Thymus (tissue), 11 donors: Measurements from ENCODE around the gene NFU1. TPM values are rescaled to one million over a fixed set of nuclear protein-coding genes. Genes with fewer than 3 reads are reported as not detected.
"Not testable (repeated sequence)": the region's sequence is repeated elsewhere in the genome, so short reads cannot be mapped to it uniquely, and the experiment has no call there.

Experiments used
- DNase-seq, 9 donors: peaks; one replicate each; pipeline ENCODE4 v3.0.0-alpha.2; 2013; ENCODE audit warnings: low spot score in 9 of 9, low read depth in 6 of 9, missing footprints in 1 of 9
- H3K27ac ChIP-seq, 2 donors: one replicate each; pipeline ENCODE4 v1.5.1; 2013; ENCODE audit warnings: control low read depth in 1 of 2, low read depth in 1 of 2, low read length in 1 of 2, mild to moderate bottlenecking in 1 of 2, moderate library complexity in 1 of 2
- H3K27me3 ChIP-seq, 2 donors: one replicate each; pipeline ENCODE4 v1.5.1; 2013; ENCODE audit warnings: low read length in 1 of 2; ENCODE audit not compliant: control insufficient read depth in 2 of 2, insufficient read depth in 1 of 2
- H3K36me3 ChIP-seq, 2 donors: one replicate each; pipeline ENCODE4 v1.5.1; 2013; ENCODE audit warnings: low read length in 1 of 2, mild to moderate bottlenecking in 1 of 2, moderate library complexity in 1 of 2; ENCODE audit not compliant: control insufficient read depth in 2 of 2, insufficient read depth in 2 of 2
- H3K4me1 ChIP-seq, 2 donors: one replicate each; pipeline ENCODE4 v1.5.1; 2013; ENCODE audit warnings: low read length in 2 of 2; ENCODE audit not compliant: control insufficient read depth in 2 of 2, insufficient read depth in 2 of 2
- H3K4me3 ChIP-seq, 2 donors: one replicate each; pipeline ENCODE4 v1.5.1; 2013; ENCODE audit warnings: low read length in 2 of 2, control low read depth in 1 of 2, mild to moderate bottlenecking in 1 of 2
- H3K9me3 ChIP-seq, 2 donors: one replicate each; pipeline ENCODE4 v1.5.1; 2013; ENCODE audit warnings: low read length in 1 of 2, mild to moderate bottlenecking in 1 of 2; ENCODE audit not compliant: control insufficient read depth in 2 of 2, insufficient read depth in 1 of 2
- WGBS: extraction: QIAGEN DNeasy Blood & Tissue Kit; methylation state at CpG from one replicate; pipeline ENCODE4 v1.1.7; 2013; 5-methylcytosine and 5-hydroxymethylcytosine counted together
- polyA plus RNA-seq: library from polyadenylated mRNA; stranded (reverse); fragments of 200-250 nt; gene quantifications from one replicate; pipeline ENCODE4 v1.2.3, GENCODE V29; 2013
- total RNA-seq: library from RNA; stranded (reverse); fragments of 120-200 nt; gene quantifications from one replicate; pipeline ENCODE4 v1.2.4, GENCODE V29; 2013
- donor health status: healthy.

Gene NFU1
- total and polyA plus RNA-seq, 2 donors: 42.8 to 77.2 TPM

DNA sequence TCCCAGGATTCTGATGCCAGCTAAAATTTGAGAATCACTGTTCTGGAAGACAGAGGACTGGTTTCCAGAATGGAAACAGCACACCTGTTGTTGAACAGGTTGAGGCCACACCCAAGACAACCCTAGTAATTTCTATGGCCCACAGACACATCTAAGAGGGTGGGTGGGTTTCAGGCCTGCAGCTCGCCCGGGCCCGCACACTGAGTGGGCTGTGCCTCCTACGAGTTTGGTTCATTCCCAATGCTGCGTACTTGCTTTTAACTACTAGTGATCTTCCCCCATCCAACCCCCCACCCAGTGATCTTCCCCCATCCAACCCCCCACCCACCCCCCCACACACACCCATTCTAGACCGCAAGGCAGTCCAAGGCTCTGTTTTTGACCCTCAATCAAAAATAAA is 1.3 kb upstream of the NFU1 start:
- Histone ChIP-seq H3K27ac (no peak overlapping the region), H3K27me3 (no peaks in the 10 kb centered on the region), H3K4me1 (peaks cover 4 to 9% of the 10 kb centered on the region in 2 donors), H3K36me3 (no peaks in the 10 kb centered on the region), H3K9me3 (no peaks in the 10 kb centered on the region), H3K4me3 (no peak overlapping the region)
- no peak for DNase-seq
- WGBS: 98% methylated on average over 6 of the region's 6 CpGs

DNA sequence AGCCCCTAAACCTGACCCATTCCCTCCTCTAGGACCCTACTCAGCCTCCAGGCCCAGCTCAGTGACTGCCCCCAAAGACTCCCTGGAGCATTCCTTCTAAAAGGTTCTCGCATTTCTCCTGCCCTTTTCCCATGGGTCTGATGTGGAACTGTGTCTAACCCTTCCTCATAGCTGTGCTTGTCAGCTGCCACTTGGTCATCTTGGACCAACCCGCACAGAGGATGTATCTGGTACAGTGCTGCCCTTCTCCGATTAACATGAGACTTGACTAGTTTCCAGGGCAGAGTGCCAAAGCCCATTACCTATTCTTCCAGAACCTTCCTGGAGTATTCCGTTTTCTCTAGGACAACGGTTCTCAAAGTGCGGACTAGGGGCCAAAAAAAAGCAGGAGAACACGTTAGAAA is 518 bp upstream of the NFU1 start:
- H3K4me1 ChIP-seq: peaks cover 4 to 9% of the 10 kb centered on the region in 2 donors
- H3K36me3 ChIP-seq: no peaks in the 10 kb centered on the region
- H3K27me3 ChIP-seq: no peaks in the 10 kb centered on the region
- peak overlapping the region; percentile 65 to 73 for H3K4me3 ChIP-seq
- peak overlapping the region; percentile 88 to 93 for H3K27ac ChIP-seq
- DNase-seq: no peak
- 90% methylated on average over 7 of the region's 7 CpGs for WGBS
- H3K9me3 ChIP-seq: no peaks in the 10 kb centered on the region

DNA sequence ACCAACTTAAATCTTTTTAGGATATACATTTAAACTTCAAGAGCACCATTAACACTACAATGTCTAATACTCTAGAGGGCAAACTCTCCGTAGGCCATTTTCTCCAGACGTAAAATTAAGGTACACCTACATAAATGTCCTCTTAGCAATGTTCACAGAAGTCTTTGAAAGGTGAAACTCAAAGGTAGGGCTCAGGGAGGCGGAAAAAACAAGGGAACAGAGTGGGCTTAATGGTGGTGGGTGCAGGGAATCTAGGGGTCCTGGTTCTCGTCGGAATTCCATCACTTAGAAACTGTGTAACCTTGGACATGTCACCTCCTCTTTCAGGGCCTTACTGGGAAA is 668 bp downstream of the NFU1 start:
- no peaks in the 10 kb centered on the region for H3K36me3 ChIP-seq
- no peaks in the 10 kb centered on the region for H3K9me3 ChIP-seq
- peak overlapping the region; percentile 65 to 73 for H3K4me3 ChIP-seq
- no peaks in the 10 kb centered on the region for H3K27me3 ChIP-seq
- DNase-seq: no peak
- H3K27ac ChIP-seq: peak overlapping the region; percentile 88 to 93
- H3K4me1 ChIP-seq: peaks cover 4 to 9% of the 10 kb centered on the region in 2 donors
- 9% methylated on average over 5 of the region's 5 CpGs for WGBS

DNA sequence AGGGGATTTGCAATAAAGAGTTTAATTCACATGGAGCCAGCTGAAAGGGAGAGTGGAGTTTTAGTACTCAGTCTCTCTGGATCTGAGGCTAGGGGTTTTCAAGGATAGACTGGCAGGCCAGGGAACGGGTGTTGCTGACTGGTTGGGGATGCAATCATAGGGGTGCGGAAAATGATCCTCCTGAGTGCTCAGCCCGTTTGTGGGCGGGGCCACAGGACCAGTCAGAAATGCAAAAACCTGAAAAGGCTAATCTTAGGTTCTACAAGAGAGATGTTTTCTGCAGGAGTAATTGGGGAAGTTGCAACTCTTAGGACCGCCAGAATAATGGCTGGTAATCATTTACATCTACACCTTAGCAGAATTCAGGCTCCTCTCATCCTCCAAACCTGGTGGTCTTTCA is 2.5 kb downstream of the NFU1 start:
- Histone ChIP-seq H3K27me3 (no peaks in the 10 kb centered on the region), H3K36me3 (peaks cover 0 to 6% of the 10 kb centered on the region in 2 donors), H3K9me3 (no peaks in the 10 kb centered on the region), H3K4me3 (no peak overlapping the region), H3K27ac (no peak overlapping the region), H3K4me1 (peaks cover 4 to 9% of the 10 kb centered on the region in 2 donors)
- WGBS: 86% methylated on average over 5 of the region's 5 CpGs
- DNase-seq: no peak

DNA sequence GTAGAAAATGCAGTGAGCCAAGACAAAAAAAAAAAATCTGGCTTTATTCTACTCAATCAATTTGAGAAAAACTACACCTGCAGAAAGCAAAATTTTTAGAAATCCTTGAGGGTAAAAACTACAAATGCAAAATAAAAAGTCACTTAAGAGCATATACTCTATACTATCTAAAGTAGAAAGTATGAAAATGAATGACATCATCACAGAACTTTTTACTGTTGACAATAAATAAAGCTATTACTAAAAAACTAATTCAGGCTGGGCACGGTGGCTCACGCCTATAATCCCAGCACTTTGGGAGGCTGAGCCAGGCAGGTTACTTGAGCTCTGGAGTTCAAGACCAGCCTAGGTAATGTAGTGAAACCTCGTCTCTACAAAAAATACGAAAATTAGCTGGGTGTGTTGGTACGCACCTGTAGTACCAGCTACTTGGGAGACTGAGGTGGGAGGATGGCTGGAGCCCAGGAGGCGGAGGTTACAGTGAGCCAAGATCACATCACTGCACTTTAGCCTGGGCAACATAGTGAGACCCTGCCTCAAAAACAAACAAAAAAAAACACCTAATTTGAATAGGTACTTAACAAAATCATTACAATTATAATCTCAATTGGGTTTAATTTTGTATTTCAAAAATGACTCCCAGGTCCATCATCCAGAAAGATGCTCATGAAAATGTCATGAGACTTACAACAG is 7.6 kb downstream of the NFU1 start:
- no peaks in the 10 kb centered on the region for H3K27me3 ChIP-seq
- no peak overlapping the region for H3K4me3 ChIP-seq
- H3K27ac ChIP-seq: no peak overlapping the region
- H3K4me1 ChIP-seq: no peaks in the 10 kb centered on the region
- DNase-seq: no peak
- peaks cover 8 to 9% of the 10 kb centered on the region in 2 donors for H3K36me3 ChIP-seq
- no peaks in the 10 kb centered on the region for H3K9me3 ChIP-seq
- 99% methylated on average over 6 of the region's 6 CpGs for WGBS

DNA sequence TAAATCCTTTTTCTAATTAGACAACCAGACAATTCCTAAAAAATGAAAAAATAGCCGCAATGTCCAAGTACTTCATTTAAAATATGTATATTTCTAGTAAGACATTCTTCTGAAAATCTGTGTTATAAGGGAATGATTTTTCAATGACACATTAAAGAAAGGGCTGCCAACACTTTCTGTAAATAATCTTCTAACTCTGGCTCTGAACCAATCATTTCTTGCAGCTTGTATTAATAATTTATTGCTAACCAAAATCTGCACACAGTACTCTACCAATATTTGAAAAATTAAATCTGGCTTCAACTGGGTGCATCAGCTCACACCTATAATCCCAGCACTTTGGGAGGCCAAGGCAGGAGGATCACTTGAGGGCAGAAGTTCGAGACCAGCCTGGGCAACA is 8.3 kb downstream of the NFU1 start:
- Histone ChIP-seq H3K4me1 (no peaks in the 10 kb centered on the region), H3K27me3 (no peaks in the 10 kb centered on the region), H3K4me3 (no peak overlapping the region), H3K9me3 (no peaks in the 10 kb centered on the region), H3K27ac (no peak overlapping the region), H3K36me3 (peaks cover 8 to 14% of the 10 kb centered on the region in 2 donors)
- WGBS: 99% methylated on average over 2 of the region's 2 CpGs
- DNase-seq: no peak

DNA sequence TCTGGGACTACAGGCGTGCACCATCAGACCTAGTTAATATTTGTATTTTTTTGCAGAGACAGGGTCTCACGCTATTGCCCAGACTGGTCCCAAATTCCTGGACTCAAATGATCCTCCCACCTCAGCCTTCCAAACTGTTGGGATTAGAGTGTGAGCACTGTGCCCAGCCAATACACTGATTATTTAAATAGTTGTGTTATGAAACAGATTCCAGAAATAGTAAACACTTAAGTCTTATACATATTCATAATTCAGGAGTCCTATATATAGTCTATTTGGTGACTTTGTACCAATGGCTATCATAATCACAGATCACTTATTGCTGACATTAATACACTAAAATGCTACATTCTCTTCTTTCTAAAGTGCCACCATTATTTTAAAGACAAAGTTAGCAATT is 12.8 kb downstream of the NFU1 start:
- no peak overlapping the region for H3K27ac ChIP-seq
- no peak for DNase-seq
- WGBS: 97% methylated on average over 2 of the region's 2 CpGs
- no peaks in the 10 kb centered on the region for H3K27me3 ChIP-seq
- H3K4me1 ChIP-seq: no peaks in the 10 kb centered on the region
- peaks cover 9 to 10% of the 10 kb centered on the region in 2 donors for H3K36me3 ChIP-seq
- H3K9me3 ChIP-seq: no peaks in the 10 kb centered on the region
- no peak overlapping the region for H3K4me3 ChIP-seq

DNA sequence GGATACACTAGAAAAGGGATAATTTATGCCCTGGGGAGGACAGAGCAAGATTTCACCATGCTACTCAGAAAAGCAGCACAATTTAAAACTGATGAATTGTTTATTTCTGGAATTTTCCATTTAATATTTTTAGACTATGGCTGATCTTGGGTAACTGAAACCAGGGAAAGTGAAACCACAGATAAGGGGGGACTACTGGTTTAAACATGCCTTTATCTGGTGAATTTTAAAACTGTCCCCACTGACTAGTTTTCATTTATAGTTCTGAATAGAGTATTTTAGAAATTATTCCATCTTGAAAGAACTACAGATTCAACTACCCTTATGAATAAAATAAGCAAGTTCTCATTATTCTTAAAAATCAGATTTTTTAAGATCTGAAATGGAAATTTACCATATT is 15.0 kb downstream of the NFU1 start:
- DNase-seq: no peak
- no peak overlapping the region for H3K27ac ChIP-seq
- H3K4me3 ChIP-seq: no peak overlapping the region
- no peaks in the 10 kb centered on the region for H3K4me1 ChIP-seq
- no peaks in the 10 kb centered on the region for H3K27me3 ChIP-seq
- H3K9me3 ChIP-seq: no peaks in the 10 kb centered on the region
- peaks cover 7 to 11% of the 10 kb centered on the region in 2 donors for H3K36me3 ChIP-seq

DNA sequence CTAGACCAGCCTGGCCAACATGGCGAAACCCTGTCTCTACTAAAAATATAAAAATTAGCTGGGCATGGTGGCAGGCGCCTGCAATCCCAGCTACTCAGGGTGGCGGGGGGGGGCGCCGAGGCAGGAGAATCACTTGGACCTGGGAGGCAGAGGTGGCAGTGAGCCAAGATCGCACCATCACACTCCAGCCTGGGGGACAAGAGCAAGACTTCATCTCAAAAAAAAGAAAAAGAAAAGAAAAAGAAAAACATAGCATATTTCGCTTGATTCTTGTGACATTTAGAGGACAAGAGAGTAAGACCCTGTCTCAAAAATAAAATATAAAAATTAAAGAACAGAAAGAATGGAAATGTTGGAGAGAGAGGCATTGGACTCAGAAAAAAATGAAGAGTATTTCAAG is 18.1 kb downstream of the NFU1 start:
- not testable (repeated sequence) for H3K27me3 ChIP-seq, H3K4me3 ChIP-seq, H3K4me1 ChIP-seq, H3K9me3 ChIP-seq, DNase-seq, H3K27ac ChIP-seq
- peaks cover 3 to 15% of the 10 kb centered on the region in 2 donors for H3K36me3 ChIP-seq
- 92% methylated on average over 7 of the region's 7 CpGs for whole genome bisulfite sequencing
